ENCODE results near the gene KBTBD3.

DNA sequence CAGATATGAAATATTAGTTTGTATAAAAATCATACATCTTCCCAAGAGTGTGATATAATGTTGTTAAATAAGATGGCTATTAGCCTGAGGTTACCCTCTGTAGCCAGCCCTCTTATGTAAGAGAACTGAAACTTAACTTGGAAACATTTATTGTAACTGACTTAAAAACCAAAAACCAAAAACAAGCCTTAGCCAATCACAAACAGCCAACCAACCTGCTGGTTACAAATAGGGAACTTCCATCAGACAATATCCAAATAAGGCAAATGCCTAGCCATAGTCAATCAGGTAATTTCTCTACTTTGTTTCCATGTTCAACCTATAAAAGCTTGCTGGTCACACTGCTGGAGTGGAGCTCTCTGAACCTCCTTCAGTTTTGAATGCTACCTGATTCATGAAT, 14.1 kb downstream of the KBTBD3 start:
- no peak for TF ChIP-seq EZH2 (IDR thresholded peaks at IDR 0.05; ENCODE audit: borderline replicate concordance, low read length)
- TF ChIP-seq, protein P1, sequence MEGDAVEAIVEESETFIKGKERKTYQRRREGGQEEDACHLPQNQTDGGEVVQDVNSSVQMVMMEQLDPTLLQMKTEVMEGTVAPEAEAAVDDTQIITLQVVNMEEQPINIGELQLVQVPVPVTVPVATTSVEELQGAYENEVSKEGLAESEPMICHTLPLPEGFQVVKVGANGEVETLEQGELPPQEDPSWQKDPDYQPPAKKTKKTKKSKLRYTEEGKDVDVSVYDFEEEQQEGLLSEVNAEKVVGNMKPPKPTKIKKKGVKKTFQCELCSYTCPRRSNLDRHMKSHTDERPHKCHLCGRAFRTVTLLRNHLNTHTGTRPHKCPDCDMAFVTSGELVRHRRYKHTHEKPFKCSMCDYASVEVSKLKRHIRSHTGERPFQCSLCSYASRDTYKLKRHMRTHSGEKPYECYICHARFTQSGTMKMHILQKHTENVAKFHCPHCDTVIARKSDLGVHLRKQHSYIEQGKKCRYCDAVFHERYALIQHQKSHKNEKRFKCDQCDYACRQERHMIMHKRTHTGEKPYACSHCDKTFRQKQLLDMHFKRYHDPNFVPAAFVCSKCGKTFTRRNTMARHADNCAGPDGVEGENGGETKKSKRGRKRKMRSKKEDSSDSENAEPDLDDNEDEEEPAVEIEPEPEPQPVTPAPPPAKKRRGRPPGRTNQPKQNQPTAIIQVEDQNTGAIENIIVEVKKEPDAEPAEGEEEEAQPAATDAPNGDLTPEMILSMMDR (conservative IDR thresholded peaks at IDR 0.05 in 1 of 2, IDR thresholded peaks at IDR 0.05 in 1 of 2; ENCODE audit: extremely low read depth in 1 of 2, insufficient read depth in 1 of 2, low read depth in 1 of 2, low read length in 2 of 2): no peak
